ENCODE measurements around the gene FHDC1.

Gene FHDC1

DNA sequence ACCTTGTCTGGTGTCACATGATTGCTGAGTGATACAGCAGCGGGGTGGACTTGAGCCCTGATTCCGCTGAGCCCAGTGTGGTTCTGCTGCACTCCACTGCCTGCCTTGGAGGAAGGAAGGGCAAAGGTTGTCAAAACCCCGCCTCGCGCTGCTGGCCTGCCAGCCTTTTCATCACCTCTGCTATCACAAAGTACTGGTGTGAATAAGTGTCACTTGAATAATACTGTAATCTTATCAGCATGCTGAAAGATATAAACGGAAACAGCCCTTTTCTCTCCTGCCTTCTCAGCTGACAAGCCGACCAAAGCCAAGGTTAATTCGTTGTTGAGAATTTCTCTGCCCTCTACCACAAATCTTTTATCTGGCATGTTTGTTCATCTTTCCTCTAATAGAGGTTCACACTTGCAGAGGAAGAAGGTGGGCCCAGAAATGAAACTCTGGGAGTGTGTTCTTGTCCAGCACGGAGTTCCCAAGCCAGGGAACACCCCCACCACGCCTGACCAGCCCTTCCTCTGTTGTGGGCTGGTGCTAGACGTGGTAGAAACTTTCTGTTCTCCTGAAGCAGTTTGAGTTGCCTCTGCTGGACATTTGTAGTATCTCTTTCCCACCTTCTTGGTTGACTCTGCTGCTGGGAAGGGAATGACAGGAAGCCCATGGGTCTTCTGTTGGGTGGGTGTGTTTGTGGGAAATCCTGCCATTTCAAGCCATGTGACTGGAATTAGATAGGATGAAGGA lies 21.5 kb downstream of the FHDC1 start:
- H3K4me2 ChIP-seq: no peak overlapping the region
- no peaks in the 10 kb centered on the region for H3K36me3 ChIP-seq (ENCODE audit: insufficient read depth)
- no peak overlapping the region for H2AFZ ChIP-seq (ENCODE audit: low read depth)
- no peaks in the 10 kb centered on the region for H4K20me1 ChIP-seq (ENCODE audit: insufficient read depth)
- no peaks in the 10 kb centered on the region for H3K79me2 ChIP-seq (ENCODE audit: insufficient read depth, low read depth)
- H3K9ac ChIP-seq: no peak overlapping the region
- H3K27me3 ChIP-seq (ENCODE audit: insufficient read depth, low read depth): no peaks in the 10 kb centered on the region
- TF ChIP-seq, protein P1, sequence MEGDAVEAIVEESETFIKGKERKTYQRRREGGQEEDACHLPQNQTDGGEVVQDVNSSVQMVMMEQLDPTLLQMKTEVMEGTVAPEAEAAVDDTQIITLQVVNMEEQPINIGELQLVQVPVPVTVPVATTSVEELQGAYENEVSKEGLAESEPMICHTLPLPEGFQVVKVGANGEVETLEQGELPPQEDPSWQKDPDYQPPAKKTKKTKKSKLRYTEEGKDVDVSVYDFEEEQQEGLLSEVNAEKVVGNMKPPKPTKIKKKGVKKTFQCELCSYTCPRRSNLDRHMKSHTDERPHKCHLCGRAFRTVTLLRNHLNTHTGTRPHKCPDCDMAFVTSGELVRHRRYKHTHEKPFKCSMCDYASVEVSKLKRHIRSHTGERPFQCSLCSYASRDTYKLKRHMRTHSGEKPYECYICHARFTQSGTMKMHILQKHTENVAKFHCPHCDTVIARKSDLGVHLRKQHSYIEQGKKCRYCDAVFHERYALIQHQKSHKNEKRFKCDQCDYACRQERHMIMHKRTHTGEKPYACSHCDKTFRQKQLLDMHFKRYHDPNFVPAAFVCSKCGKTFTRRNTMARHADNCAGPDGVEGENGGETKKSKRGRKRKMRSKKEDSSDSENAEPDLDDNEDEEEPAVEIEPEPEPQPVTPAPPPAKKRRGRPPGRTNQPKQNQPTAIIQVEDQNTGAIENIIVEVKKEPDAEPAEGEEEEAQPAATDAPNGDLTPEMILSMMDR (conservative IDR thresholded peaks at IDR 0.05; ENCODE audit: low read depth, low read length): no peak
- H3K27ac ChIP-seq: no peak overlapping the region
- H3K4me3 ChIP-seq (IDR thresholded peaks at IDR 0.05; ENCODE audit: insufficient read depth, low read depth, low read length): no peak overlapping the region
- no peaks in the 10 kb centered on the region for H3K4me1 ChIP-seq (ENCODE audit: low read depth, poor library complexity, severe bottlenecking)

DNA sequence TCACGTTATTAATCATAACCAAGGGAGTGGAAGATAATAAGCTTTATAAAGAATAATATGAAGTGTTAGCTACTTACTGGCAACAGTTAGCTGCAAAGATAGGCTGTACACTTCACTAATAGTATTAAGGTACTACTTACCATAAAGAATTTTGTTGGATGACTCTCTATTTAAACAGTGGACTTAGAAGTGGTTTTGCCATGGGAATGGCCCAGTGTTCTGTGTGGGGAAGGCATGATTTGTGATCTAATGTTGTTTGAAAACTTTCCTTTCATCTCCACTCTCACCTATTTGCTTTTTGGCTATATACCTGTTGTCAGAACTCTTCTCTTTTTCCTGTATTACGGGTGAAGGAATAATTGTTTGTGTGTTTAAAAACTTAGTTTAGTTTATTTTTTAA lies 23.0 kb downstream of the FHDC1 start:
- TF ChIP-seq, protein P1 (conservative IDR thresholded peaks at IDR 0.05; ENCODE audit: low read depth, low read length): no peak
- Histone ChIP-seq H3K36me3 (ENCODE audit: insufficient read depth) (no peaks in the 10 kb centered on the region), H3K79me2 (ENCODE audit: insufficient read depth, low read depth) (no peaks in the 10 kb centered on the region), H3K4me3 (IDR thresholded peaks at IDR 0.05; ENCODE audit: insufficient read depth, low read depth, low read length) (no peak overlapping the region), H3K9ac (no peak overlapping the region), H3K4me2 (no peak overlapping the region), H3K27me3 (ENCODE audit: insufficient read depth, low read depth) (no peaks in the 10 kb centered on the region), H2AFZ (ENCODE audit: low read depth) (no peak overlapping the region), H3K4me1 (ENCODE audit: low read depth, poor library complexity, severe bottlenecking) (no peaks in the 10 kb centered on the region), H3K27ac (no peak overlapping the region), H4K20me1 (ENCODE audit: insufficient read depth) (no peaks in the 10 kb centered on the region)

DNA sequence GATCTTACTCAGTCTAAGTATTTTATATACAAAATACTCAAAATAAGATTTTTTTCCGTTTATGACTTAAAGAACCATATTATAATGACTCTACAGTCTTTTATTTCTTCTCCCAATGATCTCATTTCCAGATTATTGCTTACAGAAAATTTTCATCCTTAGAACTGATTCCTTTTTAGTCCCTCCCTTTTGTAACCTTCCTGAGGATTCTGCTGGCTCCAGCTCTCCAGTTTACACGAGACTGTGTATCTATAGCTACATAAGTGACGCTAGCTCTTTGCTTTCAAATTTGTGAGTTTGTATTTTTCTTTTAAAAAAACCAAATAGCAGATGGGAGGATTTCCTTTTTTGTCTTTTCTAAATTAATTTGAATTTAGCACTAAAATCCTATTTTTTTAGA lies 24.0 kb downstream of the FHDC1 start:
- H4K20me1 ChIP-seq (ENCODE audit: insufficient read depth): no peaks in the 10 kb centered on the region
- no peak overlapping the region for H3K4me3 ChIP-seq (IDR thresholded peaks at IDR 0.05; ENCODE audit: insufficient read depth, low read depth, low read length)
- H3K27ac ChIP-seq: no peak overlapping the region
- TF ChIP-seq, protein P1 (conservative IDR thresholded peaks at IDR 0.05; ENCODE audit: low read depth, low read length): no peak
- no peak overlapping the region for H3K4me2 ChIP-seq
- H3K27me3 ChIP-seq (ENCODE audit: insufficient read depth, low read depth): no peaks in the 10 kb centered on the region
- H3K36me3 ChIP-seq (ENCODE audit: insufficient read depth): no peaks in the 10 kb centered on the region
- no peaks in the 10 kb centered on the region for H3K4me1 ChIP-seq (ENCODE audit: low read depth, poor library complexity, severe bottlenecking)
- H3K79me2 ChIP-seq (ENCODE audit: insufficient read depth, low read depth): no peaks in the 10 kb centered on the region
- H2AFZ ChIP-seq (ENCODE audit: low read depth): no peak overlapping the region
- no peak overlapping the region for H3K9ac ChIP-seq

DNA sequence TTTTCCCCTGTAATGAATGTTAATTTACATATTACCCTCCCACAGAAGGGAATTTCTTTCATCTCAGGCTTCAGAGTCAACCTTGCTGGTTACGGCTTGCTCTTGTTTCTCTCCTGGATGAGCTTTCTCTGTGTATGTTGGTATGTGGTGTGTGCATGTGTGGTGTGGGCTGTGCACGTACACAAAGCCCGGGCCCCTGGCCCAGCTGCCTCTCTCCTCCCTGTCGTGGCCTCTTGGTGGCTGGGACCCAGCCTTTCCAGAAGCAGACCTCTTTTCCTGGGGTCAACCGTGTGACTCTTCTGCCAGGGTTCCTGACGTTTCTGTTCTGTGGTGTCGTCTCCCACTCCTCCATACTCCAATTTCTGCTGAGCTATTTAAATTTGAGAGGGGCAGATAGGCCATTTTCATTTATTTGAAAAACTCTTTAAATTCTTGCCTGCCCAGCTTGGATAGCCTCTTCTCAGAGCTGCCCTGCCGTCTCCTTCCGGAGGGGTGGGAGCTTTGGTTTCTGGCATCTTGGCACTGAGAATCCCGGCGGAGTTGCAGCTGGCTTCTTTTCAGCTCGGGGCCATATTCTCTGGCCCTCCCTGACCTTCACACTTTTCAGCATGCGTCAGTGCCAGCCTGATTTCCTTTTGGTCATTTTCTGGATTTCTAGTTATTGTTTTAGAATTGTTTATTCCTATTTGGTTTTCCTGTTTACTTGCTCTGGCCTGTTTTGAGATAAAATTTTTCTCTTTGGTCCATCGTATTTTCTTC lies 25.1 kb downstream of the FHDC1 start:
- no peak overlapping the region for H3K4me3 ChIP-seq (IDR thresholded peaks at IDR 0.05; ENCODE audit: insufficient read depth, low read depth, low read length)
- no peak overlapping the region for H3K4me2 ChIP-seq
- no peak overlapping the region for H2AFZ ChIP-seq (ENCODE audit: low read depth)
- no peaks in the 10 kb centered on the region for H3K79me2 ChIP-seq (ENCODE audit: insufficient read depth, low read depth)
- H3K27ac ChIP-seq: no peak overlapping the region
- H3K27me3 ChIP-seq (ENCODE audit: insufficient read depth, low read depth): no peaks in the 10 kb centered on the region
- no peaks in the 10 kb centered on the region for H3K36me3 ChIP-seq (ENCODE audit: insufficient read depth)
- TF ChIP-seq, protein P1 (conservative IDR thresholded peaks at IDR 0.05; ENCODE audit: low read depth, low read length): no peak
- no peaks in the 10 kb centered on the region for H3K4me1 ChIP-seq (ENCODE audit: low read depth, poor library complexity, severe bottlenecking)
- H3K9ac ChIP-seq: no peak overlapping the region
- no peaks in the 10 kb centered on the region for H4K20me1 ChIP-seq (ENCODE audit: insufficient read depth)
